Nephron progenitor cell (in vitro differentiated cells): ENCODE measurements around the gene FAM131C.
"Not testable (repeated sequence)": the region's sequence is repeated elsewhere in the genome, so short reads cannot be mapped to it uniquely, and the experiment has no call there.

Experiments
- DNase-seq: peaks from one replicate; pipeline ENCODE4 v3.0.0; 2021
- H3K27ac Mint-ChIP-seq: 2 replicates; pipeline ENCODE4 v1.8.0; 2021; ENCODE audit warnings: mild to moderate bottlenecking, moderate library complexity, mixed read lengths
- H3K27me3 Mint-ChIP-seq: 2 replicates; pipeline ENCODE4 v1.8.0; 2021; ENCODE audit warnings: mild to moderate bottlenecking, low read depth, mixed read lengths; ENCODE audit not compliant: poor library complexity
- H3K36me3 Mint-ChIP-seq: 2 replicates; pipeline ENCODE4 v1.8.0; 2021; ENCODE audit warnings: low read depth, mixed read lengths
- H3K4me1 Mint-ChIP-seq: 2 replicates; pipeline ENCODE4 v1.8.0; 2021; ENCODE audit warnings: mixed read lengths
- H3K4me3 Mint-ChIP-seq: 2 replicates; pipeline ENCODE4 v1.8.0; 2021; ENCODE audit warnings: mild to moderate bottlenecking, moderate library complexity, mixed read lengths
- H3K9me3 Mint-ChIP-seq: 2 replicates; pipeline ENCODE4 v1.8.0; 2021; ENCODE audit warnings: mild to moderate bottlenecking, moderate library complexity, mixed read lengths
- TF ChIP-seq, protein P1 (sequence below): fragments of 200-600 bp; sonication (generic); IDR thresholded peaks from 2 replicates; pipeline ENCODE4 v1.5.0; 2021; ENCODE audit warnings: antibody characterized with exemption

Gene FAM131C

DNA sequence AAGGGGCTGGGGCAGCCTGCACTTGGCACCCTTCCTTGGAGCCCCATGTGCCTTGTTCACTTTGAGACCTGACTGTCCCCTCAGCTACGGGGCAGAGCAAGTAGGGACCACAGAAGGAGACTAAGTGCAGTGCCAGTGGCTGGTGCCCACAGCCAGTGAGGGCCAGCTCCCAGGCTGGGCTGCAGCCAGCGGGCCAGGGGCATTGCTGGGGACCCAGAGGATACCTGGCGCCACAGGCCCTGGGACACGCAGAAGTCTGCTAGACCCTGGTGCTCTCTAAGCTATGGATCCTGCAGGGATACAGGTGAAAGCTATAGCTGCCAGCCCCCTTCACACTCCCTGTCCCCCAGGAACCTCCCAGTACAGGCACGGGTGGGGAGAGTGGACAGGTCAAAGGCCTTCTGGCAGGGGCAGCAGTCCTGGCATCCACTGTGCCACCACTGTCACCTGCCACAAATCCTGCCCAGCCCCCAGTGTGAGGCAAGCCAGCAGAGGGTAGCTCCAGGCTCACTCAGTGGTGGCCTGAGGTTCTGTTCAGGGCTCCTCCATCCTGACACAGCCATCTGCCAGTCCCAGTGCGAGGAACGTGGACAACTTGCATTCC is 50.3 kb downstream of the FAM131C start:
- Mint-ChIP-seq H3K27ac (no peak overlapping the region), H3K27me3 (peaks cover 37% of the 10 kb centered on the region), H3K9me3 (no peaks in the 10 kb centered on the region), H3K36me3 (no peaks in the 10 kb centered on the region), H3K4me1 (peaks cover 40% of the 10 kb centered on the region), H3K4me3 (no peak overlapping the region)
- no peak for DNase-seq
- TF ChIP-seq, protein P1, sequence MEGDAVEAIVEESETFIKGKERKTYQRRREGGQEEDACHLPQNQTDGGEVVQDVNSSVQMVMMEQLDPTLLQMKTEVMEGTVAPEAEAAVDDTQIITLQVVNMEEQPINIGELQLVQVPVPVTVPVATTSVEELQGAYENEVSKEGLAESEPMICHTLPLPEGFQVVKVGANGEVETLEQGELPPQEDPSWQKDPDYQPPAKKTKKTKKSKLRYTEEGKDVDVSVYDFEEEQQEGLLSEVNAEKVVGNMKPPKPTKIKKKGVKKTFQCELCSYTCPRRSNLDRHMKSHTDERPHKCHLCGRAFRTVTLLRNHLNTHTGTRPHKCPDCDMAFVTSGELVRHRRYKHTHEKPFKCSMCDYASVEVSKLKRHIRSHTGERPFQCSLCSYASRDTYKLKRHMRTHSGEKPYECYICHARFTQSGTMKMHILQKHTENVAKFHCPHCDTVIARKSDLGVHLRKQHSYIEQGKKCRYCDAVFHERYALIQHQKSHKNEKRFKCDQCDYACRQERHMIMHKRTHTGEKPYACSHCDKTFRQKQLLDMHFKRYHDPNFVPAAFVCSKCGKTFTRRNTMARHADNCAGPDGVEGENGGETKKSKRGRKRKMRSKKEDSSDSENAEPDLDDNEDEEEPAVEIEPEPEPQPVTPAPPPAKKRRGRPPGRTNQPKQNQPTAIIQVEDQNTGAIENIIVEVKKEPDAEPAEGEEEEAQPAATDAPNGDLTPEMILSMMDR: no peak

DNA sequence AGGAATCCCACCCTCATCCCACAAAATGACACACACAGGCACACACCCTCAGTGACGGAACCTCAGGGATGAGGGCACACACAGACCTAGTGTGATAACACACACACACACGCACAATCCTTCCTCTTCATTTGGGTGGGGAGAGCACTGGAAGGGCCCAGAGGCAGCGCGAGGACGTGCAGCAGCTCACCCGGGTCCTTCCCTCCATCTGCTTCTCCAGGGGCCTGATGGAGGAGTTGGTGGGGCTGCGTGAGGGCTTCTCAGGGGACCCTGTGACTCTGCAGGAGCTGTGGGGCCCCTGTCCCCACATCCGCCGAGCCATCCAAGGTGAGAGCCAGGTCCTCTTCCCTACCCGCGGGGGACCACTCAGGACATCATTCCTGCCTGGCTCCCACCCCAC is 51.1 kb downstream of the FAM131C start:
- TF ChIP-seq, protein P1: no peak
- peaks cover 37% of the 10 kb centered on the region for H3K27me3 Mint-ChIP-seq
- H3K9me3 Mint-ChIP-seq: no peaks in the 10 kb centered on the region
- DNase-seq: no peak
- H3K36me3 Mint-ChIP-seq: no peaks in the 10 kb centered on the region
- no peak overlapping the region for H3K4me3 Mint-ChIP-seq
- H3K4me1 Mint-ChIP-seq: peaks cover 42% of the 10 kb centered on the region
- H3K27ac Mint-ChIP-seq: no peak overlapping the region

DNA sequence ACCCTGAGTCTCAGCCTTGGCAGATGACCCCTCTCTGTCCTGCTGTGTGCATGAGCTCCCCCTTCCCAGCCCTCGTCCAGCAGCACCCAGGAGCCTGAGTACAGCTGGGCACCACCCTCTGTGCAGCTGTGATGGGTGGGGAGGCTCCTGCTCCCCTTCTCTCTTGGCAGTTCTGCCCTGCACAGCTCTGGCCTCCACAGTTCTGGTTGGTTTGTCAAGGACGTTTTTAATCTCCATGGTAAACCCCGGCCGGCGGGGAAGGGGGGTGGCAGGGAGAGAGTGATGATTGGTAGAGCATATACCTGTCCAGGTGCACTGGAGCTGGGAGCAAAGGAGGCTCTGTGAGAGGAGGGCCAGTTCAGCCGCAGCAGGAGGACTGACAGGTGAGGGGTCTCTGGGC is 51.8 kb downstream of the FAM131C start, which contains the start of gene CLCNKA:
Gene CLCNKA (plus strand): TSS at position 356 of the 400 bp plus-strand sequence. CDS start 584 bp downstream, outside the sequence.
- no peak within 1 kb of the TSS for H3K4me3 Mint-ChIP-seq
- TF ChIP-seq, protein P1: no peak
- H3K9me3 Mint-ChIP-seq: no peaks in the 10 kb centered on the region
- H3K27ac Mint-ChIP-seq: no peak within 1 kb of the TSS
- no peak for DNase-seq
- H3K27me3 Mint-ChIP-seq: peaks cover 37% of the 10 kb centered on the region
- peaks cover 42% of the 10 kb centered on the region for H3K4me1 Mint-ChIP-seq
- H3K36me3 Mint-ChIP-seq: no peaks in the 10 kb centered on the region

DNA sequence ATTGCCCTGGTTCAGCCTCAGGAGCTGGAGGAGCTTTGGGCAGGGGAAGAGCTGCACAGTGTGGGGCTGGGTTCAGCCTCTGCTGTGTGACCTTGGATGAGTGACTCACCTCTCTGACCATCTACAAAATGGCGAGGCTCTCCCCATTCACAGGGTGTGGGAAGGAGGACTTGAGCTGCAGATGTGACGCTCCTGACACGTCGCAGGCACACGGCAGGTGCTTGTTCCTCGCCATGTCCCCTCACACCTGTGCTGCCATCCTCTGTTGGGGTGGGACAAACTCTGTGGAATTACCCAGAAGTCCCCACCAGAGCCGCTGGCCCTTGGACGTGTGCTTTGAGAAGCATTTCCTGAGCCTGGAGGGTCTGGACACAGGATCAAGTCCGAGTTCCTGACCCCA is 52.6 kb downstream of the FAM131C start:
- DNase-seq, H3K27ac Mint-ChIP-seq, H3K9me3 Mint-ChIP-seq, H3K4me3 Mint-ChIP-seq, H3K36me3 Mint-ChIP-seq: not testable (repeated sequence)
- H3K4me1 Mint-ChIP-seq: peaks cover 43% of the 10 kb centered on the region
- H3K27me3 Mint-ChIP-seq: peaks cover 36% of the 10 kb centered on the region

DNA sequence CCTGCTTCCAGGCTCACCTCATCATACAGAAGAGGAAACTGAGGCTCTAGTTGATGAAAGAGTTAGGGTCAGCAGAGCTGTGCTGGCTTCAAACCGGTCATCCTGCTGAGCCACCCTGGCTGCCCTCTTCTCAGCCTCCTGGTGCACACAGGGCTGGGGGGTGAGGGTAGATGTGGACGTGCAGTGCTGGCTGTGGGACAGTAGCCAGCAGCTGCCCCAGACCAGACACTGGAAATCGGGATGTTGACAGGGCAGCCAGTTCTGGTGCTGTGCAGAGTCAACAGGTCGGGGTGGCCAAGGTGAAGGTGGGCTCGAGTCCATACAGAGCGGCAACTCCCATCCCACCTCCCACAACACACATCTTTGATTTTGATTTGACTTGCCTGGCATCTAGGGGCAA is 53.1 kb downstream of the FAM131C start:
- no peak overlapping the region for H3K4me3 Mint-ChIP-seq
- H3K27ac Mint-ChIP-seq: no peak overlapping the region
- H3K36me3 Mint-ChIP-seq: no peaks in the 10 kb centered on the region
- peaks cover 37% of the 10 kb centered on the region for H3K27me3 Mint-ChIP-seq
- DNase-seq: no peak
- TF ChIP-seq, protein P1: no peak
- no peaks in the 10 kb centered on the region for H3K9me3 Mint-ChIP-seq
- peaks cover 48% of the 10 kb centered on the region for H3K4me1 Mint-ChIP-seq

DNA sequence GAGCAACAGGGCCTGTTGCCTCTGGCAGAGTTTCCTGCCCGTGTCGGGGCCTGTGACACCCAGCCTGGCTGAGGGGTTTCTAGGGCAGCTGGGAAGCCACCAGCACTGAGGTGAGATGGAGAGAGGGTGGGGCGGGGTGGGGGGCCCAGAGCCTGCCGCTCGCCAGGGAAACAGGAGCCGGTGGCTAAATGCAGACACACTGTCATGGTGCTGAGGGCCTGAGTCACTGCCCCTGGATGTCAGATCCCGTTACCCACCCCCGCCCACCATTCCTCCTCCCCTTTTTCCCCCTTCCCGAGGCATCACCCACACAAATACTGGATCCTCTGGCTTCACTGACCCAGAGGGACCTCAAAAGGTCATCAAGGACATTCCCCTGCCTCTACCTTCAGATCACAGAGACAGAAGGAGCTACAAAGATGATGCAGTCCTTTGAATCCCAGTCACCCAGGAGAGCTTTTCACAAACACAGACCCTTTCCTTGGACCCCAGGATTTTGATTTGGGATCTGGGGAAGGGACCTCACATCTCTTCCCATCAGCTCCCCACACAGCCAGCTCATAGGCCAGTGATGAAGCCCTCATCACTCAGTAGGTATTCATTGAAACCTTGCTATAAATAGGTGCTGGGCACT is 53.7 kb downstream of the FAM131C start:
- no peak for DNase-seq
- no peak overlapping the region for H3K27ac Mint-ChIP-seq
- no peaks in the 10 kb centered on the region for H3K36me3 Mint-ChIP-seq
- TF ChIP-seq, protein P1: no peak
- peaks cover 38% of the 10 kb centered on the region for H3K27me3 Mint-ChIP-seq
- H3K9me3 Mint-ChIP-seq: no peaks in the 10 kb centered on the region
- H3K4me1 Mint-ChIP-seq: peaks cover 54% of the 10 kb centered on the region
- no peak overlapping the region for H3K4me3 Mint-ChIP-seq
